ENCODE results near the gene TSPAN9.

Gene TSPAN9

GRCh38 chr12:3136641-3137267 lies 59.6 kb downstream of the TSPAN9 start:
- Histone ChIP-seq H3K4me1 (ENCODE audit: control insufficient read depth in 5 of 5, insufficient read depth in 5 of 5, low read length in 5 of 5) (peaks cover 9 to 82% (median 35%) of the 10 kb centered on the region in 5 donors), H3K9ac (ENCODE audit: low read length in 5 of 5) (peak overlapping the region in 2 of 5 donors; percentile 45 to 53), H3K36me3 (ENCODE audit: control insufficient read depth in 5 of 5, insufficient read depth in 5 of 5, low read length in 5 of 5) (no peaks in the 10 kb centered on the region), H3K27me3 (ENCODE audit: control insufficient read depth in 5 of 5, insufficient read depth in 4 of 5, low read length in 5 of 5) (no peaks in the 10 kb centered on the region), H3K4me3 (ENCODE audit: low read depth in 1 of 5, low read length in 5 of 5) (no peak overlapping the region), H3K27ac (ENCODE audit: low read depth, low read length) (no peak overlapping the region), H3K9me3 (ENCODE audit: control insufficient read depth in 5 of 5, low read length in 5 of 5) (no peaks in the 10 kb centered on the region)

DNA sequence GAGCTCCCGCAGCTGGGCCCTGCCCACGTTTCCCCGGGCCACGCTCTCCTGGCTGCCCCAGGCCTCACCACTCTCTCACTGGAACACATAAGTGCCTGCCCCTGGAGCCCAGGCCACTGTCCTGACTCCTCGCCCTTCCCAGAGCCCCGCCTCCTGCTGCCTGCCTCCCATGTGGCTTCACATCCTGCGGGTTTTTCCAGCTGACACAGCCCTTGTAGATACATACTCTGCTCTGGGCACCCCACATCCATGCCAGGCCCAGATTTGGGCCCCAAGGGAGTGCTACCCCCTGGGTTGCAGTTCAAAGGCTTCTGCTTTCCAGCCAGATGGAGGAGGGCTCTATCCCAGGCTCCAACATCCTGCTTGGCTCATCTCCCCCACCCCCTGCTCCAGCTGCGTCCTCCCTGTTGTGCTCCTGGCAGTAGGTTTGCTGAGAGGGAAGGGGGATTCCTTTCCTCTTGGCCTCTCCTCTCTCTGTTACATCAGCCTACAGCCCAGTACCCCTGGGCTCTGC lies 60.1 kb downstream of the TSPAN9 start:
- H3K27me3 ChIP-seq (ENCODE audit: control insufficient read depth in 5 of 5, insufficient read depth in 4 of 5, low read length in 5 of 5), result no peaks in the 10 kb centered on the region
- no peak overlapping the region for H3K27ac ChIP-seq (ENCODE audit: low read depth, low read length)
- H3K4me3 ChIP-seq (ENCODE audit: low read depth in 1 of 5, low read length in 5 of 5), result no peak overlapping the region
- peaks cover 9 to 80% (median 40%) of the 10 kb centered on the region in 5 donors for H3K4me1 ChIP-seq (ENCODE audit: control insufficient read depth in 5 of 5, insufficient read depth in 5 of 5, low read length in 5 of 5)
- no peaks in the 10 kb centered on the region for H3K36me3 ChIP-seq (ENCODE audit: control insufficient read depth in 5 of 5, insufficient read depth in 5 of 5, low read length in 5 of 5)
- H3K9ac ChIP-seq (ENCODE audit: low read length in 5 of 5), result peak overlapping the region in 3 of 5 donors; percentile 8 to 53 (median 45)
- no peaks in the 10 kb centered on the region for H3K9me3 ChIP-seq (ENCODE audit: control insufficient read depth in 5 of 5, low read length in 5 of 5)

- Histone ChIP-seq H3K9ac (ENCODE audit: low read length in 5 of 5) (peak overlapping the region in 1 of 5 donors; percentile 12), H3K4me3 (ENCODE audit: low read depth in 1 of 5, low read length in 5 of 5) (no peak overlapping the region), H3K4me1 (ENCODE audit: control insufficient read depth in 5 of 5, insufficient read depth in 5 of 5, low read length in 5 of 5) (peaks cover 9 to 74% (median 37%) of the 10 kb centered on the region in 5 donors), H3K36me3 (ENCODE audit: control insufficient read depth in 5 of 5, insufficient read depth in 5 of 5, low read length in 5 of 5) (no peaks in the 10 kb centered on the region), H3K27ac (ENCODE audit: low read depth, low read length) (no peak overlapping the region), H3K9me3 (ENCODE audit: control insufficient read depth in 5 of 5, low read length in 5 of 5) (no peaks in the 10 kb centered on the region), H3K27me3 (ENCODE audit: control insufficient read depth in 5 of 5, insufficient read depth in 4 of 5, low read length in 5 of 5) (no peaks in the 10 kb centered on the region)
Measured at GRCh38 chr12:3137814-3138445, 60.8 kb downstream of the TSPAN9 start.

DNA sequence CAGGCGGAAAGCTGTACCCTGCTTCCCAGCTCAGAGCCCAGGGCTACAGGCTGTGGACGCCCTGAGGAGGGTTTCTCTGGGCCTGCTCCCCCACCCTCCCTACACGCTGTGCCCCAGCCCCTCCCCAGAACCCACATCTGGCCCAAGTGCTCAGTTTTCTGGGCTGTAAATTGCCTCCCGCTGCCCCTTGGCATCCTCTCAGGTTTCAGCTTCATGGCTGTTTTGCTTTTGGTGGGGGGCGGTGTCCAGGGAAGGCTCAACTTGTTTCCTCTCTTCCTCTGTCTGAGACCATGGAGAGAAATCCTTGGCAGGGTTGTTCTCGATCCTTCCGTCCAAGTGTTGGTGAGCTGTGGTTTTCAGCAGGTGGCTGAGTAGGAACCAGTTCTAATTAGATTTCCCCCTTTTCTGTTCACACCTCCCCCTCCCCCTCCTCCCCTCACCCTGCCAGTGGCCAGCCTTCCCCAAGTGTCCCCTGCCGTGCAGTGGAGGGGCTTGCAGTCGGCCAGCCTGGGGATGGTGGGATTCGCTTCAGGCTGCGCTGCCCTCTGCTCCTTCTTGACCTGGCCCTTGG lies 61.8 kb downstream of the TSPAN9 start:
- H3K9ac ChIP-seq (ENCODE audit: low read length in 5 of 5), result no peak overlapping the region
- no peak overlapping the region for H3K27ac ChIP-seq (ENCODE audit: low read depth, low read length)
- H3K4me1 ChIP-seq (ENCODE audit: control insufficient read depth in 5 of 5, insufficient read depth in 5 of 5, low read length in 5 of 5), result peaks cover 9 to 64% (median 31%) of the 10 kb centered on the region in 5 donors
- H3K36me3 ChIP-seq (ENCODE audit: control insufficient read depth in 5 of 5, insufficient read depth in 5 of 5, low read length in 5 of 5), result no peaks in the 10 kb centered on the region
- H3K4me3 ChIP-seq (ENCODE audit: low read depth in 1 of 5, low read length in 5 of 5), result no peak overlapping the region
- no peaks in the 10 kb centered on the region for H3K9me3 ChIP-seq (ENCODE audit: control insufficient read depth in 5 of 5, low read length in 5 of 5)
- H3K27me3 ChIP-seq (ENCODE audit: control insufficient read depth in 5 of 5, insufficient read depth in 4 of 5, low read length in 5 of 5), result no peaks in the 10 kb centered on the region

DNA sequence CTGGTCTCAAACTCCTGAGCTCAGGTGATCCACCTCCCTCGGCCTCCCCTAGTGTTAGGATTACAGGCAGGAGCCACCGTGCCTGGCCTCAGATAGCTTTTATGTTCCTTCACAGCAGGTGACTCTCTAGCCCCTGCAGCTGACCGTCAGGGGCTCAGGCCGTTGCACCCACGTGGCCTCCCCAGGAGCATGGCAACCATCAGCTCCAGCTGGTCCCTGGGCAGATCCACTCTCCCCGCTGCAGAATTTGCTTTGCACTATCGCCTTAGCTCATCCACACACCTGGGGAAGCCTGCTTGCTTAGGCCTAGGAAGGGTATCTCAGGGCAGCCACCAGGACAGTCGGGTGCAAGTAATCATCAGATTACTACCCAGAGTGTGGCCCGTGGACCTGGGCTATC lies 62.6 kb downstream of the TSPAN9 start:
- Histone ChIP-seq H3K36me3 (ENCODE audit: control insufficient read depth in 5 of 5, insufficient read depth in 5 of 5, low read length in 5 of 5) (no peaks in the 10 kb centered on the region), H3K4me1 (ENCODE audit: control insufficient read depth in 5 of 5, insufficient read depth in 5 of 5, low read length in 5 of 5) (peaks cover 9 to 64% (median 31%) of the 10 kb centered on the region in 5 donors), H3K4me3 (ENCODE audit: low read depth in 1 of 5, low read length in 5 of 5) (no peak overlapping the region)

DNA sequence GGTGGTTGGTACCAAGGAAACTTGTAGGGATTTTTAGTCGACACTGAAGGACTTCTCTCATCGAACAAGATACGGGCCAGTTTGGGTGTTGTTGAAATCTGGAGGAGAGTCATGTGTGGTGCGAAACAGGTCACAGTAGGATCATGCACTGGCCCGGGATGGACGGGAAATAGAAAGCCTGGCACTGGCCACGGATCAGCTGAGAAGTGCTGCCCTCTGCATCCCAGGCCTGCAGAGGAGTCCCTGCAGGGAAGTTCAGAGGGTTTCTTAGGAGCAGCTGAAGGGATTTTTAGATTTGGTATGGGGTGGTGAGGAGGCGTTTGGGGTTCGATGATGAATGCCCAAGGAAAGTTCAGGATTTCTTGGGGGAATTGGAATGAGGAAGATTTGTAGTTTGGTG lies 63.1 kb downstream of the TSPAN9 start:
- Histone ChIP-seq H3K27ac (ENCODE audit: low read depth, low read length) (no peak overlapping the region), H3K36me3 (ENCODE audit: control insufficient read depth in 5 of 5, insufficient read depth in 5 of 5, low read length in 5 of 5) (no peaks in the 10 kb centered on the region), H3K4me3 (ENCODE audit: low read depth in 1 of 5, low read length in 5 of 5) (no peak overlapping the region), H3K27me3 (ENCODE audit: control insufficient read depth in 5 of 5, insufficient read depth in 4 of 5, low read length in 5 of 5) (no peaks in the 10 kb centered on the region), H3K4me1 (ENCODE audit: control insufficient read depth in 5 of 5, insufficient read depth in 5 of 5, low read length in 5 of 5) (peaks cover 12 to 62% (median 31%) of the 10 kb centered on the region in 5 donors), H3K9me3 (ENCODE audit: control insufficient read depth in 5 of 5, low read length in 5 of 5) (no peaks in the 10 kb centered on the region), H3K9ac (ENCODE audit: low read length in 5 of 5) (no peak overlapping the region)

More for the DNA sequence above, 62.6 kb downstream of the TSPAN9 start:
- Histone ChIP-seq H3K9me3 (ENCODE audit: control insufficient read depth in 5 of 5, low read length in 5 of 5) (no peaks in the 10 kb centered on the region), H3K9ac (ENCODE audit: low read length in 5 of 5) (no peak overlapping the region), H3K27me3 (ENCODE audit: control insufficient read depth in 5 of 5, insufficient read depth in 4 of 5, low read length in 5 of 5) (no peaks in the 10 kb centered on the region), H3K27ac (ENCODE audit: low read depth, low read length) (no peak overlapping the region)

DNA sequence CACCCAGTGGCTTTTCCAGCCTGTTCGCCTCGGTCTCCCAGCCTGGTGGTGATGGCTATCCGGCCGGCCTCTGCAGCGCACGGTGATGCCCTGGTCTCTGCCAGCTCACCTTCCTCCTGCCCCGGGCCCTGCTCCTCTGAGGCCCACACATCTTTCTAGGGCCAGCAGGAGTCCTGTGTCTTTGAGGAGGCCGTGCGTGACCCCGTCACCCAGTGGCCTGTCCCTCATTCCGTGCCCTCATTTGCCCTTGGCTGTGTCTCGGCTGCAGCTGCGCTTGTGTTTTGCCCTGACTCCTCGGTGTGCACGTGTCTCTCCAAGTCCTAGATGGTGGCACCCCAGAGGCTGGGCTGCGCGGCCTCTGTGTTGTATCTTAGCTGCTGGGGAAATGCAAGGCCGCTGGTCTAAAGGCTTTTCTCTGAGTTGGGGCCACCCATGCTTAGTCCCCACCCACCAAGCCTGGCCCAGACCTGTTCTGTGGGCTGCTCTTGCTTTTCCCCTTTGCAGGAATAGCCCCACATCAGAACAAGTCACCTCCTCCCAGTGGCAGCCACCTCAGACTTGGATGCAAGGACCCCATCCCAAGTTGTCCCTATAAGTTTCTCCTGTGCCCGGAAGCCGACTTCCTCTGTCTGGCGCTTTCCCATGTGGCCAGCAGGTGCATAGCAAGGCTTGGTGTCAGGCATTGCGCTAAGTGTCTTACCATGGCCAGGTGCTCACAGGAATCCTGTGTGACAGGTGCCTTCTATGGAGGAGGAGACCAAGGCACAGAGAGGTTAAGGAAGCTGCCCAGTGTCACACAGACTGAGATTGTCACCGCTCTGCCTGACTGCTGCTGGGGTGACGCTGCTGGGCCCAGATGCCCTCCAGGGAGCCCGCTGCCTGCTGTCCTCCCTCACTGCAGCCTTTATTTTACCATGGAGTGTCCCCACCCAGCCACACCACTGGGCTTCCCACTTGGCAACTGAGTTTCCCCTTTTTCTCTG lies 64.5 kb downstream of the TSPAN9 start:
- H3K4me1 ChIP-seq (ENCODE audit: control insufficient read depth in 5 of 5, insufficient read depth in 5 of 5, low read length in 5 of 5), result peaks cover 9 to 50% (median 30%) of the 10 kb centered on the region in 5 donors
- peak overlapping the region in 1 of 5 donors; percentile 12 for H3K9ac ChIP-seq (ENCODE audit: low read length in 5 of 5)
- no peaks in the 10 kb centered on the region for H3K27me3 ChIP-seq (ENCODE audit: control insufficient read depth in 5 of 5, insufficient read depth in 4 of 5, low read length in 5 of 5)
- no peaks in the 10 kb centered on the region for H3K36me3 ChIP-seq (ENCODE audit: control insufficient read depth in 5 of 5, insufficient read depth in 5 of 5, low read length in 5 of 5)
- H3K27ac ChIP-seq (ENCODE audit: low read depth, low read length), result no peak overlapping the region
- H3K9me3 ChIP-seq (ENCODE audit: control insufficient read depth in 5 of 5, low read length in 5 of 5), result no peaks in the 10 kb centered on the region
- H3K4me3 ChIP-seq (ENCODE audit: low read depth in 1 of 5, low read length in 5 of 5), result no peak overlapping the region

DNA sequence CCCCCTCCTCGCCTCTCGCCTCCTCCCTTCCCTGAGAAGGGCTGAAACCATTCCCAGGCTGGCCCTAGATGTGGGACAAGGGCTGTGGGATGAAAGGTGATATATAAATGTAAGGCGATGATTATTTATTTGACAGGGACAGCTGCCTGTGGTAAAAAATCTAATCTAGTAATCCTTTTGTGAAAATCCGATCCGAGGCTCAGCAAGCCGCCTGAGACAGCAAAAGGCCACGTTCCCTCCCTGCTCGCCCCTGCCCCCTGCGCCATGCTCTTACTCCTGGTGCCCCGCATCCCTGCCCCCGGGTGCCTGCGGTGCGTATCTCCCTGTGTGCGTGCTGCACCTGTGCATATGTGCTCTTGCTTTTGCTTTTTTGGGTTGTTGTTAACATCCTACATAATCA lies 65.2 kb downstream of the TSPAN9 start:
- Histone ChIP-seq H3K9me3 (ENCODE audit: control insufficient read depth in 5 of 5, low read length in 5 of 5) (no peaks in the 10 kb centered on the region), H3K27ac (ENCODE audit: low read depth, low read length) (no peak overlapping the region), H3K9ac (ENCODE audit: low read length in 5 of 5) (no peak overlapping the region), H3K4me1 (ENCODE audit: control insufficient read depth in 5 of 5, insufficient read depth in 5 of 5, low read length in 5 of 5) (peaks cover 6 to 42% (median 22%) of the 10 kb centered on the region in 5 donors), H3K36me3 (ENCODE audit: control insufficient read depth in 5 of 5, insufficient read depth in 5 of 5, low read length in 5 of 5) (no peaks in the 10 kb centered on the region), H3K27me3 (ENCODE audit: control insufficient read depth in 5 of 5, insufficient read depth in 4 of 5, low read length in 5 of 5) (no peaks in the 10 kb centered on the region), H3K4me3 (ENCODE audit: low read depth in 1 of 5, low read length in 5 of 5) (no peak overlapping the region)

- H3K4me1 ChIP-seq (ENCODE audit: control insufficient read depth in 5 of 5, insufficient read depth in 5 of 5, low read length in 5 of 5), result peaks cover 4 to 43% (median 29%) of the 10 kb centered on the region in 5 donors
- no peak overlapping the region for H3K9ac ChIP-seq (ENCODE audit: low read length in 5 of 5)
- no peaks in the 10 kb centered on the region for H3K36me3 ChIP-seq (ENCODE audit: control insufficient read depth in 5 of 5, insufficient read depth in 5 of 5, low read length in 5 of 5)
- H3K9me3 ChIP-seq (ENCODE audit: control insufficient read depth in 5 of 5, low read length in 5 of 5), result no peaks in the 10 kb centered on the region
- H3K27ac ChIP-seq (ENCODE audit: low read depth, low read length), result no peak overlapping the region
- H3K4me3 ChIP-seq (ENCODE audit: low read depth in 1 of 5, low read length in 5 of 5), result no peak overlapping the region
- no peaks in the 10 kb centered on the region for H3K27me3 ChIP-seq (ENCODE audit: control insufficient read depth in 5 of 5, insufficient read depth in 4 of 5, low read length in 5 of 5)
Measured at GRCh38 chr12:3144495-3144894, 67.3 kb downstream of the TSPAN9 start.
